ENCODE measurements around the gene VNN1. TPM values are rescaled to one million over a fixed set of nuclear protein-coding genes. Genes with fewer than 3 reads are reported as not detected.

The VNN1 gene
- total and polyA plus RNA-seq, 4 donors, result 2.2 to 64.9 (median 3.3) TPM

GRCh38 chr6:132734694-132735236 lies 20.9 kb upstream of the VNN1 start:
- WGBS, 2 donors, result 9 to 12% methylated on average over 3 of the region's 3 CpGs
- Histone ChIP-seq H3K27me3 (ENCODE audit: control insufficient read depth in 3 of 3, insufficient read depth in 3 of 3, low read length in 2 of 3) (no peaks in the 10 kb centered on the region), H3K4me3 (no peak overlapping the region), H3K4me1 (ENCODE audit: control insufficient read depth in 5 of 5, insufficient read depth in 5 of 5, low read length in 5 of 5) (peaks cover 0 to 6% (median 1%) of the 10 kb centered on the region in 5 donors), H3K9ac (ENCODE audit: insufficient read depth in 1 of 2, low read length in 2 of 2) (no peak overlapping the region), H3K27ac (ENCODE audit: low read depth in 1 of 2, low read length in 1 of 2) (no peak overlapping the region), H3K9me3 (ENCODE audit: control insufficient read depth in 4 of 4, insufficient read depth in 3 of 4, low read length in 3 of 4) (no peaks in the 10 kb centered on the region), H3K36me3 (ENCODE audit: control insufficient read depth in 4 of 4, insufficient read depth in 4 of 4, low read length in 4 of 4) (no peaks in the 10 kb centered on the region)
- TF ChIP-seq CTCF (IDR thresholded peaks at IDR 0.05; ENCODE audit: control extremely low read depth, extremely low read depth), result no peak
- DNase-seq (peak; percentile 17 to 93 (median 85)), ATAC-seq (ENCODE audit: insufficient read depth, low FRiP score) (peak; percentile 54)

GRCh38 chr6:132733814-132734213 lies 20.0 kb upstream of the VNN1 start:
- no peaks in the 10 kb centered on the region for H3K36me3 ChIP-seq (ENCODE audit: control insufficient read depth in 4 of 4, insufficient read depth in 4 of 4, low read length in 4 of 4)
- no peaks in the 10 kb centered on the region for H3K9me3 ChIP-seq (ENCODE audit: control insufficient read depth in 4 of 4, insufficient read depth in 3 of 4, low read length in 3 of 4)
- TF ChIP-seq CTCF (IDR thresholded peaks at IDR 0.05; ENCODE audit: control extremely low read depth, extremely low read depth), result no peak
- no peak overlapping the region for H3K4me3 ChIP-seq
- DNase-seq (no peak), ATAC-seq (ENCODE audit: insufficient read depth, low FRiP score) (no peak)
- no peak overlapping the region for H3K27ac ChIP-seq (ENCODE audit: low read depth in 1 of 2, low read length in 1 of 2)
- H3K27me3 ChIP-seq (ENCODE audit: control insufficient read depth in 3 of 3, insufficient read depth in 3 of 3, low read length in 2 of 3), result no peaks in the 10 kb centered on the region
- peaks cover 0 to 6% (median 1%) of the 10 kb centered on the region in 5 donors for H3K4me1 ChIP-seq (ENCODE audit: control insufficient read depth in 5 of 5, insufficient read depth in 5 of 5, low read length in 5 of 5)
- WGBS, 2 donors, result 43 to 70% methylated on average over 1 of the region's 1 CpG
- no peak overlapping the region for H3K9ac ChIP-seq (ENCODE audit: insufficient read depth in 1 of 2, low read length in 2 of 2)

GRCh38 chr6:132733283-132733682 lies 19.4 kb upstream of the VNN1 start:
- no peak overlapping the region for H3K4me3 ChIP-seq
- no peak overlapping the region for H3K9ac ChIP-seq (ENCODE audit: insufficient read depth in 1 of 2, low read length in 2 of 2)
- DNase-seq (no peak), ATAC-seq (ENCODE audit: insufficient read depth, low FRiP score) (no peak)
- H3K9me3 ChIP-seq (ENCODE audit: control insufficient read depth in 4 of 4, insufficient read depth in 3 of 4, low read length in 3 of 4), result no peaks in the 10 kb centered on the region
- H3K27me3 ChIP-seq (ENCODE audit: control insufficient read depth in 3 of 3, insufficient read depth in 3 of 3, low read length in 2 of 3), result no peaks in the 10 kb centered on the region
- H3K4me1 ChIP-seq (ENCODE audit: control insufficient read depth in 5 of 5, insufficient read depth in 5 of 5, low read length in 5 of 5), result peaks cover 0 to 6% (median 1%) of the 10 kb centered on the region in 5 donors
- no peaks in the 10 kb centered on the region for H3K36me3 ChIP-seq (ENCODE audit: control insufficient read depth in 4 of 4, insufficient read depth in 4 of 4, low read length in 4 of 4)
- no peak overlapping the region for H3K27ac ChIP-seq (ENCODE audit: low read depth in 1 of 2, low read length in 1 of 2)
- 63 to 64% methylated on average over 2 of the region's 2 CpGs for WGBS, 2 donors
- no peak for TF ChIP-seq CTCF (IDR thresholded peaks at IDR 0.05; ENCODE audit: control extremely low read depth, extremely low read depth)

GRCh38 chr6:132731086-132731485 lies 17.2 kb upstream of the VNN1 start:
- TF ChIP-seq CTCF (IDR thresholded peaks at IDR 0.05; ENCODE audit: control extremely low read depth, extremely low read depth), result no peak

More at GRCh38 chr6:132731086-132731485, 17.2 kb upstream of the VNN1 start:
- H3K4me3 ChIP-seq, result no peak overlapping the region
- ATAC-seq (ENCODE audit: insufficient read depth, low FRiP score) (no peak), DNase-seq (no peak)
- 95 to 98% methylated on average over 2 of the region's 2 CpGs for WGBS, 2 donors
- no peaks in the 10 kb centered on the region for H3K36me3 ChIP-seq (ENCODE audit: control insufficient read depth in 4 of 4, insufficient read depth in 4 of 4, low read length in 4 of 4)
- peaks cover 0 to 6% (median 1%) of the 10 kb centered on the region in 5 donors for H3K4me1 ChIP-seq (ENCODE audit: control insufficient read depth in 5 of 5, insufficient read depth in 5 of 5, low read length in 5 of 5)
- no peaks in the 10 kb centered on the region for H3K9me3 ChIP-seq (ENCODE audit: control insufficient read depth in 4 of 4, insufficient read depth in 3 of 4, low read length in 3 of 4)
- no peak overlapping the region for H3K27ac ChIP-seq (ENCODE audit: low read depth in 1 of 2, low read length in 1 of 2)
- H3K9ac ChIP-seq (ENCODE audit: insufficient read depth in 1 of 2, low read length in 2 of 2), result no peak overlapping the region
- H3K27me3 ChIP-seq (ENCODE audit: control insufficient read depth in 3 of 3, insufficient read depth in 3 of 3, low read length in 2 of 3), result no peaks in the 10 kb centered on the region

Data from lung (tissue), 12 donors.